Mucosa of rectum (tissue), 2 donors: ENCODE data around the gene ENTR1.
A peak's percentile ranks its signal among the peaks of the same experiment; 100 is the strongest.

Experiments used
- H3K27ac ChIP-seq, 2 donors: one replicate each; pipeline ENCODE4 v1.7.0; 2013; ENCODE audit warnings: inconsistent platforms in 2 of 2, low read depth in 2 of 2, low read length in 2 of 2
- H3K27me3 ChIP-seq, 2 donors: one replicate each; pipeline ENCODE4 v1.7.0; 2013; ENCODE audit warnings: low read length in 2 of 2; ENCODE audit not compliant: control insufficient read depth in 2 of 2, insufficient read depth in 2 of 2
- H3K36me3 ChIP-seq, 2 donors: one replicate each; pipeline ENCODE4 v1.7.0; 2013; ENCODE audit warnings: low read length in 2 of 2; ENCODE audit not compliant: control insufficient read depth in 2 of 2, insufficient read depth in 2 of 2
- H3K4me1 ChIP-seq, 2 donors: one replicate each; pipeline ENCODE4 v1.7.0; 2013; ENCODE audit warnings: low read length in 2 of 2, mild to moderate bottlenecking in 1 of 2; ENCODE audit not compliant: control insufficient read depth in 2 of 2, insufficient read depth in 2 of 2
- H3K4me3 ChIP-seq, 2 donors: one replicate each; pipeline ENCODE4 v1.7.0; 2013; ENCODE audit warnings: low read length in 2 of 2
- H3K9ac ChIP-seq, 2 donors: one replicate each; pipeline ENCODE4 v1.7.0; 2013; ENCODE audit warnings: low read length in 2 of 2, low read depth in 1 of 2, mild to moderate bottlenecking in 1 of 2
- H3K9me3 ChIP-seq, 2 donors: one replicate each; pipeline ENCODE4 v1.7.0; 2013; ENCODE audit warnings: low read length in 2 of 2; ENCODE audit not compliant: control insufficient read depth in 2 of 2
- donor health status: healthy.
- donor health status: Normal muscosa, but diverticular disease.

The ENTR1 gene

GRCh38 chr9:136410500-136411287 is at the start of gene ENTR1, which contains the start of gene PMPCA:
TSS of gene ENTR1 (minus strand) at chr9:136410614. CDS start at chr9:136410397, 217 bp downstream.
TSS of gene PMPCA (plus strand) at chr9:136410658. CDS start at chr9:136410669, 11 bp downstream.
- peaks cover 18 to 20% of the 10 kb centered on the region in 2 donors for H3K4me1 ChIP-seq
- peak within 1 kb of the TSS; percentile 90 for H3K9ac ChIP-seq
- no peaks in the 10 kb centered on the region for H3K9me3 ChIP-seq
- H3K27me3 ChIP-seq, result no peaks in the 10 kb centered on the region
- peak within 1 kb of the TSS; percentile 66 to 75 for H3K27ac ChIP-seq
- peak within 1 kb of the TSS; percentile 87 to 95 for H3K4me3 ChIP-seq
- peaks cover 34 to 44% of the 10 kb centered on the region in 2 donors for H3K36me3 ChIP-seq

- H3K9me3 ChIP-seq, result no peaks in the 10 kb centered on the region
- no peak overlapping the region for H3K4me3 ChIP-seq
- H3K9ac ChIP-seq, result no peak overlapping the region
- H3K4me1 ChIP-seq, result no peaks in the 10 kb centered on the region
- peaks cover 68 to 88% of the 10 kb centered on the region in 2 donors for H3K36me3 ChIP-seq
- no peaks in the 10 kb centered on the region for H3K27me3 ChIP-seq
- no peak overlapping the region for H3K27ac ChIP-seq
These were observed 49.0 kb upstream of the ENTR1 start for GRCh38 chr9:136459425-136459824.

GRCh38 chr9:136457326-136457725 is 46.9 kb upstream of the ENTR1 start:
- H3K9ac ChIP-seq, result no peak overlapping the region
- H3K4me3 ChIP-seq, result no peak overlapping the region
- H3K27ac ChIP-seq, result no peak overlapping the region
- H3K9me3 ChIP-seq, result no peaks in the 10 kb centered on the region
- H3K4me1 ChIP-seq, result no peaks in the 10 kb centered on the region
- peaks cover 62 to 82% of the 10 kb centered on the region in 2 donors for H3K36me3 ChIP-seq
- no peaks in the 10 kb centered on the region for H3K27me3 ChIP-seq

GRCh38 chr9:136456258-136456657 is 45.8 kb upstream of the ENTR1 start:
- peaks cover 61 to 80% of the 10 kb centered on the region in 2 donors for H3K36me3 ChIP-seq
- H3K4me1 ChIP-seq, result no peaks in the 10 kb centered on the region
- no peaks in the 10 kb centered on the region for H3K9me3 ChIP-seq
- no peak overlapping the region for H3K4me3 ChIP-seq
- H3K27ac ChIP-seq, result no peak overlapping the region
- no peaks in the 10 kb centered on the region for H3K27me3 ChIP-seq
- H3K9ac ChIP-seq, result no peak overlapping the region

- no peak overlapping the region for H3K4me3 ChIP-seq
- no peaks in the 10 kb centered on the region for H3K4me1 ChIP-seq
- H3K36me3 ChIP-seq, result peaks cover 65 to 81% of the 10 kb centered on the region in 2 donors
- H3K9ac ChIP-seq, result no peak overlapping the region
- H3K9me3 ChIP-seq, result no peaks in the 10 kb centered on the region
- H3K27ac ChIP-seq, result no peak overlapping the region
- H3K27me3 ChIP-seq, result no peaks in the 10 kb centered on the region
These were observed 44.9 kb upstream of the ENTR1 start for GRCh38 chr9:136455043-136456002.

GRCh38 chr9:136454026-136454796 is 43.8 kb upstream of the ENTR1 start:
- no peak overlapping the region for H3K4me3 ChIP-seq
- no peak overlapping the region for H3K9ac ChIP-seq
- no peaks in the 10 kb centered on the region for H3K27me3 ChIP-seq
- peaks cover 64 to 77% of the 10 kb centered on the region in 2 donors for H3K36me3 ChIP-seq
- no peak overlapping the region for H3K27ac ChIP-seq
- H3K9me3 ChIP-seq, result no peaks in the 10 kb centered on the region
- no peaks in the 10 kb centered on the region for H3K4me1 ChIP-seq

GRCh38 chr9:136453326-136453725 is 42.9 kb upstream of the ENTR1 start:
- H3K4me1 ChIP-seq, result no peaks in the 10 kb centered on the region
- no peaks in the 10 kb centered on the region for H3K27me3 ChIP-seq
- H3K36me3 ChIP-seq, result peaks cover 66 to 76% of the 10 kb centered on the region in 2 donors
- H3K9ac ChIP-seq, result no peak overlapping the region
- H3K9me3 ChIP-seq, result no peaks in the 10 kb centered on the region
- no peak overlapping the region for H3K27ac ChIP-seq
- no peak overlapping the region for H3K4me3 ChIP-seq

- Histone ChIP-seq H3K36me3 (peaks cover 74 to 80% of the 10 kb centered on the region in 2 donors), H3K9ac (no peak overlapping the region), H3K4me1 (no peaks in the 10 kb centered on the region), H3K27me3 (no peaks in the 10 kb centered on the region), H3K27ac (no peak overlapping the region), H3K9me3 (no peaks in the 10 kb centered on the region), H3K4me3 (no peak overlapping the region)
These were observed 40.9 kb upstream of the ENTR1 start for GRCh38 chr9:136451221-136451877.

GRCh38 chr9:136448655-136449054 is 38.2 kb upstream of the ENTR1 start:
- Histone ChIP-seq H3K4me1 (no peaks in the 10 kb centered on the region), H3K9me3 (no peaks in the 10 kb centered on the region), H3K27ac (no peak overlapping the region), H3K4me3 (no peak overlapping the region), H3K27me3 (no peaks in the 10 kb centered on the region), H3K36me3 (peaks cover 63 to 74% of the 10 kb centered on the region in 2 donors), H3K9ac (no peak overlapping the region)
